NCI-H2029 (cell line): ENCODE results near the gene DCBLD2.

ENCODE experiments used
- DNase-seq: peaks from one replicate; lab custom pipeline; 2025; lab: John Stamatoyannopoulos, UW

DCBLD2 gene

GRCh38 chr3:98768961-98769360 is 132.5 kb downstream of the DCBLD2 start:
- DNase-seq, result no peak

DNA sequence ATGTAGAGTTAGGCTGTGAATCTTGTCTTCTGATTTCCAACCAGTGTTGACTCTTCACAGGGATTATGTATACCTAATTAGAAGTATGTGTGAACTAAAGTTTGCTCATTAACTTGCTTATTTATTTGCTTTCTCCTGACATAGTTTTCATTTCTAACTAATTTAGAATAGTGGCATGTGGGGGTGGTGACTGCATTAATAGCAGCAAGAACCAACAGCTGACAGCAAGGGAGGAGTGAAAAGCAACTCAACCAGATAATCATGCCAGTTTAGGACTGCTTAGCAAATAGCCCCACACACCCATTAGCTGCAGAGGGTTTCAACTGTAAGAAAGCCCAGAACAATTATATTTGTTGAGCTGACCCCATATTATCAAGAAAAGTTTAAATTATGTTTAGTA is 134.6 kb downstream of the DCBLD2 start:
- DNase-seq, result no peak

GRCh38 chr3:98765721-98766120 is 135.8 kb downstream of the DCBLD2 start:
- no peak for DNase-seq

DNA sequence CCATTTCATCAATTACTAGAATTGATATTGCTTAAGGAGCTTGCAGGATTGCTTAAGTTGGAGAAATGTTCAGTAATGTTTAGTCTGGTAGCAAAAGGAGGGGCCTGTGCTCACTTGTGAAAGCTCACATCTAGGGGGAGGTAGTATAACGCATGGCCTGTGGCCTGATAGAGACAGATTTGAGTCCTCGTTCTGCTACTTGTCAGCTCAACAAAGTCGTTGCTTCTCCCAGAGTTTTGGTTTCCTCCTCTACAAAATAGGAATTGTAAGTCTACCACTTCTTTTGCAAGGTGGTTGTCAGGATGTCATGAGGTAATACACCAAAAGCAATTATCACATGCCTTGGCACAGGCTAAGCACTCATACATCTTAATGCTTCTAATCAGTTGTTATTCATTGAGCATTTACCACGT is 137.0 kb downstream of the DCBLD2 start:
- no peak for DNase-seq

GRCh38 chr3:98763819-98764418 is 137.6 kb downstream of the DCBLD2 start:
- DNase-seq, result no peak

GRCh38 chr3:98763076-98763475 is 138.4 kb downstream of the DCBLD2 start, which contains the start of gene ST3GAL6:
Gene ST3GAL6, plus strand, starts transcription at chr3:98763340. Its CDS starts 5,101 bp downstream, at chr3:98768441.
- DNase-seq, result no peak

DNA sequence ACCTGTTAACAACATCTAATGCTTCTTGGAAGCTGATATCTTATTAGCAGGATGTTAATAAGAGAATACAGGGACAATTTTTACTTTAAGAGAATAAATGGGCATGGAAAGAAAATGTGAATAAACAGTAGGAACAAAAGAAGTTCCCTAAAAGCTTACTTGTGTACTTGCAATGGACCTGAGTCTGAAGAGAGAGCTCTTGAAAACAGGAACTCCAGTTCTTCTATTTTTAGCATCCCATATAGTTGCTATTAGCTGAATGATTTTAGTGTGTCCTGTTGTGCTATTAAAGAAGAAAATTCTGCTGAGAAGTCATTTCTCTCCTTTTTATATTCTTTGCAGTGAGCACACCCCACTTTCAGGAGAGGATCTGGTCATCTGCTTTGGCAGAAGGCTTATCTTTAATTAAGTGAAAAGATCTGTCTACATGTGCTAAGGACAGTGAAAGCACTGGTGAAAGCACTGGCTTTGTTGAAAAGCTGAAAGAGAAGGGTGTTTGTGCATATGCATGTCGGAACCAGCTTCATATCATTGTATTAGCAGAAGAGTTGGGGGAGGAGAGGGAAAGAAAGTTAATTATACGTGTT is 139.8 kb downstream of the DCBLD2 start:
- no peak for DNase-seq

GRCh38 chr3:98759629-98760028 is 141.9 kb downstream of the DCBLD2 start:
- no peak for DNase-seq

GRCh38 chr3:98755601-98756000 is 145.9 kb downstream of the DCBLD2 start:
- DNase-seq, result no peak

DNA sequence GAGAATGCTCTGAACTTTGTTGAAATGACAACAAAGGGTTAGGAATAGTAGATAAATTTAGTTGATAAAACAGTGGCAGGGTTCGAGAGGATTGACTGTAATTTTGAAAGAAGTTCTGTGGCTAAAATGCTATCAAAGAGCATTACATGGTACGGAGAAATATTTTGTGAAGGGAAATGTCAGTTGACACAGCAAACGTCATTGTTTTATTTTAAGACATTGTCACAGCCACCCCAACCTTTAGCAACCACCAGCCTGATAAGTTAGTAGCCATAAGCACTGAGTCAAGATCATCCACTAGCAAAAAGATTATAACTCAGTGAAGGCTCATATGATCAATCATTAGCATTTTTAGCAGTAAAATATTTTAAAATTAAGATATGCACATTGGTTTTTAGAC is 147.0 kb downstream of the DCBLD2 start:
- DNase-seq, result no peak

DNA sequence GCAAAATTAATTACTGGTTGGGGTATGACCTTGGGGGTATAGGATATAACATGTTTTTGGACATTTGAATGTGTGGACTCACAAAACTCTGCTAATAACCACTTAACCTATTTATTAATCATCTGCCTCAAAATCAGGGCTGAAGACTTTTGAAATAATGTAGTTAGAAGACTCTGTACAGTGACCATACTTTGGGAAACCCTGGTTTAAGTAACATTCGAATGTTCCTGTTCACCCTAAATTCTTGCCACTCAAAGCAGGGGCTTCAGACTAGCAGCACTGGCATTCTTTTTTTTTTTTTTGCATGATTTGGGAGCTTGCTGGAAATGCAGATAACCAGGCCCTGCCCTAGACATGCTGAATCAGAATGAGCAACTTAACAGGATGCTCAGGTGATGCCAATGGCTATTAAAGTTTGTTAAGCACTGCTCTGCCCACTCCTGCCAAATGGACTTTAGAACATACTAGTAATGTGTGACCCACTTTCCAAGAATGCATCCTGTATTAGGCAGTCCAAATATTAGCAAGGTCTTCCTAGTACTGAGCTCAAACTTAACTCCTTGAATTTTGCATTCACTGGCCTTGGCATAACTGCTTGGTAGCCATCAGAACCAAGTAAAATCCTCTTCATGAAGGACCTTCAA is 151.1 kb downstream of the DCBLD2 start:
- no peak for DNase-seq

GRCh38 chr3:98746882-98747281 is 154.6 kb downstream of the DCBLD2 start:
- DNase-seq, result no peak

- DNase-seq, result no peak
Measured at GRCh38 chr3:98746122-98746521, 155.4 kb downstream of the DCBLD2 start.
